CD4-positive, alpha-beta memory T cell (primary cell): Measurements from ENCODE around the gene AS3MT. TPM values are rescaled to one million over a fixed set of nuclear protein-coding genes. Genes with fewer than 3 reads are reported as not detected.
A peak's percentile ranks its signal among the peaks of the same experiment; 100 is the strongest.

Experiments
- CTCF ChIA-PET: fragments of 350-600 bp; sonication (Branson Sonifier 250); formaldehyde crosslinking; loops from one replicate; lab custom pipeline; 2021; ENCODE audit warnings: inconsistent platforms; ENCODE audit not compliant: partially characterized antibody; lab: Charles Lee
- POLR2A ChIA-PET: fragments of 350-600 bp; sonication (Branson Sonifier 250); formaldehyde crosslinking; loops from one replicate; lab custom pipeline; 2021; ENCODE audit not compliant: partially characterized antibody; lab: Charles Lee
- DNase-seq, 5 donors: peaks; one replicate each; pipeline versions ENCODE4 v3.0.0 to v3.0.0-alpha.2; 2020 to 2022; ENCODE audit warnings: mixed read lengths in 1 of 5
- H3K27ac ChIP-seq: one replicate; pipeline ENCODE4 v1.7.0; 2013; ENCODE audit warnings: low read depth, low read length
- H3K27me3 ChIP-seq: 2 replicates; pipeline ENCODE4 v1.7.0; 2013; ENCODE audit warnings: mild to moderate bottlenecking, low read length, moderate library complexity; ENCODE audit not compliant: insufficient read depth
- H3K36me3 ChIP-seq: 2 replicates; pipeline ENCODE4 v1.7.0; 2013; ENCODE audit warnings: mild to moderate bottlenecking, low read length, moderate library complexity; ENCODE audit not compliant: insufficient read depth
- H3K4me1 ChIP-seq: 2 replicates; pipeline ENCODE4 v1.7.0; 2013; ENCODE audit warnings: mild to moderate bottlenecking, low read length, moderate library complexity; ENCODE audit not compliant: insufficient read depth
- H3K4me3 ChIP-seq, 2 donors: one replicate each; pipeline ENCODE4 v1.7.0; 2013; ENCODE audit warnings: low read length in 2 of 2, mild to moderate bottlenecking in 1 of 2
- H3K9me3 ChIP-seq, 2 donors: one replicate each; pipeline ENCODE4 v1.7.0; 2013; ENCODE audit warnings: low read length in 2 of 2, control low read depth in 1 of 2; ENCODE audit not compliant: control insufficient read depth in 1 of 2
- H3K27ac Mint-ChIP-seq, 7 donors: one replicate each; pipeline ENCODE4 v1.8.0; 2020 to 2021; ENCODE audit warnings: mixed read lengths in 7 of 7, mild to moderate bottlenecking in 6 of 7, inconsistent platforms in 3 of 7, moderate library complexity in 3 of 7
- H3K27me3 Mint-ChIP-seq, 2 donors: one replicate each; pipeline ENCODE4 v1.8.0; 2020 to 2021; ENCODE audit warnings: mixed read lengths in 2 of 2
- H3K36me3 Mint-ChIP-seq, 2 donors: one replicate each; pipeline ENCODE4 v1.8.0; 2020 to 2021; ENCODE audit warnings: mixed read lengths in 2 of 2, inconsistent platforms in 1 of 2, mild to moderate bottlenecking in 1 of 2
- H3K4me1 Mint-ChIP-seq, 4 donors: one replicate each; pipeline ENCODE4 v1.8.0; 2020 to 2021; ENCODE audit warnings: mixed read lengths in 4 of 4, mild to moderate bottlenecking in 1 of 4
- H3K4me3 Mint-ChIP-seq, 8 donors: one replicate each; pipeline ENCODE4 v1.8.0; 2020 to 2021; ENCODE audit warnings: mixed read lengths in 8 of 8, mild to moderate bottlenecking in 7 of 8, moderate library complexity in 6 of 8, inconsistent platforms in 3 of 8
- H3K9me3 Mint-ChIP-seq, 8 donors: one replicate each; pipeline ENCODE4 v1.8.0; 2020 to 2021; ENCODE audit warnings: mixed read lengths in 8 of 8, mild to moderate bottlenecking in 5 of 8, inconsistent platforms in 3 of 8, moderate library complexity in 1 of 8
- intact Hi-C: fragments of 100-400 bp; cut with micrococcal nuclease; formaldehyde crosslinking; loops from one replicate; pipeline ENCODE4 v1.15.1; 2023
- polyA plus RNA-seq, 2 donors: library from polyadenylated mRNA; unstranded; fragments of 300-500 nt; fragmentation: Illumina TruSeq; gene quantifications; one replicate each; pipeline ENCODE4 v1.2.3, GENCODE V29; 2021
- total RNA-seq, 2 experiments: library from RNA; stranded (reverse); gene quantifications; one replicate each; pipeline ENCODE4 v1.2.3, GENCODE V29; 2021

Gene AS3MT
- total and polyA plus RNA-seq, 4 experiments from 2014 or later, result 0.14 to 2.3 (median 2.3) TPM; not detected in 1

DNA sequence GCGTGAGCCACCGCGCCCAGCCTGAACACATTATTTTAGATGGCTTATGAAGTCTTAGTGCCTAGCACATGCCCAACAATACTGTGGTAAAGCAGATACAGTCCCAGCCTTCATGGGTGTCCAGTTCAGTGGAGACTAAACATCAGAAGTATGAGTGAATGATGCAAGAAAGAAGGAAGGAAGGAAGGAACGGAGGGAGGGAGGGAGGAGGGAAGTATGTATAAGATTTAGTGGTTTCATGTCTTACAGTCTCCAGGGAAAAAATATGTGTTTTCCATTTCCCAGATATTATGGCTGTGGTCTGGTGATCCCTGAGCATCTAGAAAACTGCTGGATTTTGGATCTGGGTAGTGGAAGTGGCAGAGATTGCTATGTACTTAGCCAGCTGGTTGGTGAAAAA, 2.9 kb downstream of the AS3MT start:
- POLR2A ChIA-PET, result no interaction called here
- Histone ChIP-seq H3K36me3 (no peaks in the 10 kb centered on the region), H3K4me1 (no peaks in the 10 kb centered on the region), H3K27me3 (no peaks in the 10 kb centered on the region), H3K9me3 (no peaks in the 10 kb centered on the region), H3K27ac (no peak overlapping the region), H3K4me3 (no peak overlapping the region)
- intact Hi-C loops, result no loop called here
- peak overlapping the region in 2 of 7 donors; percentile 43 to 53 for H3K27ac Mint-ChIP-seq
- H3K36me3 Mint-ChIP-seq, result peaks cover 3 to 11% of the 10 kb centered on the region in 2 donors
- CTCF ChIA-PET, result no interaction called here
- H3K27me3 Mint-ChIP-seq, result peaks cover 11 to 14% of the 10 kb centered on the region in 2 donors
- H3K4me3 Mint-ChIP-seq, result peak overlapping the region in 1 of 8 donors; percentile 52
- peaks cover 0 to 3% (median 0%) of the 10 kb centered on the region in 8 donors for H3K9me3 Mint-ChIP-seq
- H3K4me1 Mint-ChIP-seq, result peaks cover 5 to 14% (median 10%) of the 10 kb centered on the region in 4 donors
- DNase-seq, result no peak

DNA sequence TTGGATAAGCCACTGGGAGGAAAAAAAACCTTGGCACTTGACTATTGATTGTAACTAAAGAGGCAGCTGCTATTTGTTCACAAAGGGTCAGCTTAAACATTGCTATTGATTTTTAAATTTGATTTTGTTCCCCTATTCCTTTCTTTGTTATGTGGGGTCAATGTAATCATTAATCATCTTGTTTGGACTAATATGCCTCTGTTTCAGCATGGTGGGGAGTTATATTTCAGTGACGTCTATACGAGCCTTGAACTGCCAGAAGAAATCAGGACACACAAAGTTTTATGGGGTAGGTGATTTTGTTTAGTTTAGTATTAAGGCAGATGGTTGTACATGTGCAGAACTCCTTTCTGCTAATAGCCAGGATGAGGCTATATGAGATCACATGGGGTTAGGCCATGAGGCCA, 7.5 kb downstream of the AS3MT start:
- H3K9me3 ChIP-seq, result no peaks in the 10 kb centered on the region
- Mint-ChIP-seq H3K4me1 (no peaks in the 10 kb centered on the region), H3K27me3 (no peaks in the 10 kb centered on the region), H3K27ac (no peak overlapping the region), H3K36me3 (peaks cover 5 to 7% of the 10 kb centered on the region in 2 donors), H3K9me3 (no peaks in the 10 kb centered on the region), H3K4me3 (no peak overlapping the region)
- DNase-seq, result no peak
- ChIA-PET POLR2A (no interaction called here), CTCF (no interaction called here)
- H3K36me3 ChIP-seq, result no peaks in the 10 kb centered on the region
- H3K27me3 ChIP-seq, result no peaks in the 10 kb centered on the region
- intact Hi-C loops, result no loop called here
- H3K27ac ChIP-seq, result no peak overlapping the region
- H3K4me1 ChIP-seq, result no peaks in the 10 kb centered on the region
- H3K4me3 ChIP-seq, result no peak overlapping the region

DNA sequence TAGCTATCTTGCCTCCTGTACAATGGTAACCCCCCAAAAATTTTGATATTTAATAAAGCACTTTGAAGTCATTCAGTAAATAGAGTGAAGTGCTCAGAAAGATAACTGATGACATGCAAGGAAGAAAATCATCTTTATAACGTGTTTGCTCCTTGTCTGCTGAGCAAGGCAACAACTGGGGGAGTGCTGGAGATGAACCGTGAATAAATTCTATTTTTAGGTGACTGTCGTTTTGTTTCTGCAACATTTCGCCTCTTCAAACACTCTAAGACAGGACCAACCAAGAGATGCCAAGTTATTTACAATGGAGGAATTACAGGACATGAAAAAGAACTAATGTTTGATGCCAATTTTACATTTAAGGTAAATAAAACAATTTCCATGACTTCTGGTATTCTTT, 9.4 kb downstream of the AS3MT start:
- intact Hi-C loops, result no loop called here
- ChIA-PET CTCF (no interaction called here), POLR2A (no interaction called here)
- Mint-ChIP-seq H3K36me3 (peaks cover 5 to 7% of the 10 kb centered on the region in 2 donors), H3K4me1 (no peaks in the 10 kb centered on the region), H3K27ac (no peak overlapping the region), H3K4me3 (peak overlapping the region in 1 of 8 donors; percentile 66), H3K27me3 (no peaks in the 10 kb centered on the region), H3K9me3 (no peaks in the 10 kb centered on the region)
- no peaks in the 10 kb centered on the region for H3K4me1 ChIP-seq
- H3K27ac ChIP-seq, result no peak overlapping the region
- no peak overlapping the region for H3K4me3 ChIP-seq
- no peaks in the 10 kb centered on the region for H3K36me3 ChIP-seq
- H3K27me3 ChIP-seq, result no peaks in the 10 kb centered on the region
- no peaks in the 10 kb centered on the region for H3K9me3 ChIP-seq
- no peak for DNase-seq

DNA sequence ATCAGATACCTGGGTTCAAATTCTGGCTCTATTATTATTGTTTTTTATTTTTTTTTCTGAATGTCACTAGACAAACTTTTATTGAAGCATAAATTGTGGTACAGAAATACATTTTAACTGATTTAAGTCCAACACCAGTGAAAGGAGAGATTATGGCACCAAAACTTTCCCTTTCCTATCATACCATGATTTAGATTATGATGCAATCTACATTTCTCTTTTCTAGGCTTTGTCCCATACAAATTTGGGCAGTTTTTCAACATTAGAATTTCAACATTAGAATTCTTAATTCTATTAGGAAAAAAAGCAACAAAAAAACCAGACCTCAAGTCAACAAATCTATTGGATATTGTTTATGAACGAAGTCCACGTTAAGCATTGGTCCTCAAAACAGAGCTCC, 11.0 kb downstream of the AS3MT start:
- CTCF ChIA-PET, result no interaction called here

DNA sequence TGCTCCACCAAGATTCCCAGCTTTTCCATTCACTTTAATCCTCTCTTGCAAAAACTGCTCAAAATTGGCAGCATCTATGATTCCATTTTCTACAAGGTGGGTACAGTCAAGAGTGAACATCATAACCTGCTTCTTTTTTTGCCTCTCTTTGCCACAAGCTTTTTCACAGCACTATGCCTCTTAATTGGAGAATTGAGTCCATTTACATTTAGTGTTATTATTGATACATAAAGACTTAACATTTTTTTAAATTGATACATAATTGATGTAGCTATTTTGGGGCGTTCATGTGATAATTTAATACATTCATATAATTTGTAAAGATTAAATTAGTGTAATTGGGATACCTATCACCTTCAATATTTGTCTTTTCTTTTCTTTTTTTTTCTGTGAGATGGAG, 18.8 kb downstream of the AS3MT start:
- Histone ChIP-seq H3K27me3 (no peaks in the 10 kb centered on the region), H3K4me1 (no peaks in the 10 kb centered on the region), H3K9me3 (no peaks in the 10 kb centered on the region), H3K36me3 (no peaks in the 10 kb centered on the region), H3K4me3 (no peak overlapping the region), H3K27ac (no peak overlapping the region)
- CTCF ChIA-PET, result interaction anchor here (1.4 kb wide), 1 partner anchor 123 kb away, joined by 3 read pairs; no protein-coding TSS in a partner anchor
- Mint-ChIP-seq H3K27me3 (no peaks in the 10 kb centered on the region), H3K27ac (no peak overlapping the region), H3K36me3 (peaks cover 0 to 5% of the 10 kb centered on the region in 2 donors), H3K4me1 (no peaks in the 10 kb centered on the region), H3K4me3 (no peak overlapping the region), H3K9me3 (no peaks in the 10 kb centered on the region)
- intact Hi-C loops, result no loop called here
- no peak for DNase-seq
- POLR2A ChIA-PET, result no interaction called here

More for the DNA sequence above, 11.0 kb downstream of the AS3MT start:
- Mint-ChIP-seq H3K4me1 (no peaks in the 10 kb centered on the region), H3K4me3 (no peak overlapping the region), H3K27ac (no peak overlapping the region), H3K27me3 (no peaks in the 10 kb centered on the region), H3K36me3 (peaks cover 5 to 7% of the 10 kb centered on the region in 2 donors), H3K9me3 (no peaks in the 10 kb centered on the region)
- DNase-seq, result no peak
- H3K4me1 ChIP-seq, result no peaks in the 10 kb centered on the region
- H3K27ac ChIP-seq, result no peak overlapping the region
- POLR2A ChIA-PET, result no interaction called here
- H3K4me3 ChIP-seq, result no peak overlapping the region
- H3K36me3 ChIP-seq, result no peaks in the 10 kb centered on the region
- intact Hi-C loops, result no loop called here
- H3K27me3 ChIP-seq, result no peaks in the 10 kb centered on the region
- H3K9me3 ChIP-seq, result no peaks in the 10 kb centered on the region

DNA sequence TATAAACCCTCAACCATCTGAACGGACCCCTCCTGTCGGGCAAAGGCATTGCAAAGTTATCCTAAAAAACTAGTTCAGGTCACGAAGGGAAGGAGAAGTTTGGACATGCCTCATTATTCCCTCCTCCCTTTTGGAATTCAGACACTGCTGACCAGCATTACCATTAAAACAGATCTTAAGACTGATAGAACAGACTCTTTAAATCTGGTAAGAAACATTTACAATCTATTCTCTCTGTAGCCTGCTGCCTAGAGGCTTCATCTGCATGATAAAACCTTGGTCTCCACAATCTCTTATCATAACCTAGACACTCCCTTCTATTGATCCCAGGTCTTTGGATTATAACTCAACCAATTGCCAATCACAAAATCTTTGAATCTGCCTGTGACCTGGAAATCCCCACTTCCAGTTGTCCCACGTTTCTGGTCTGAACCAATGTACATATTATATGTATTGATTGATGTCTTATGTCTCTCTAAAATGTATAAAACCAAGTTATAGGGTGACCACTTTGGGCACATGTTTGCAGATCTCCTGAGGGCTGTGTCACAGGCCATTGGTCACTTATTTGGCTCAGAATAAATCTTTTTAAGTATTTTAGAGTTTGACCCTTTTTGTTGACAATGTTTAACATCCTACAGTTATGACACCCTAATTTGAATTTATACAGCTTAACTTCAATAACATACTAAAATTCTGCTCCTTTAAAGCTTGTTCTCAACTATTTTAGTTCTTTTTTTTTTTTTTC, 25.4 kb downstream of the AS3MT start:
- DNase-seq, result no peak
- Mint-ChIP-seq H3K4me1 (no peaks in the 10 kb centered on the region), H3K27ac (no peak overlapping the region)

DNA sequence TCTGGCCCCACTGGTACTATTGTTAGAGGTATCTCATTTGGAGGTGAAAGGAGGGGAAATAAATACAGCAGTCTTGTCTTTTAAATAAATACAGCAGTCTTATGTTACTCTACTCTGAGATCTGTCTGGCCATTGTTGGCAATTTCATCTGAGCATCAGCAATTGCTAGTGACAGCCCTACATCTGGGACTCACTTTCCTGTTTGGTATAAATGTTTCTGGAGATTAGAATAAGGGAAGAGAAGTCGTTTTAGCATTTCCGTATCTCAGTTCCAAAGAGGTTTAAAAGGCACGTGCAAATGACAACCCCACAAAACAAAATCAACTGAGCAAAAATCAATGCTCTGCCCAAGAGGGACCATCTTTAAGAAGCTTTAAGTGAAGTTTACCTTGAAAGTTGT, 30.7 kb downstream of the AS3MT start:
- H3K36me3 ChIP-seq, result no peaks in the 10 kb centered on the region
- Mint-ChIP-seq H3K4me3 (no peak overlapping the region), H3K36me3 (no peaks in the 10 kb centered on the region), H3K27ac (peak overlapping the region in 1 of 7 donors; percentile 10), H3K4me1 (no peaks in the 10 kb centered on the region), H3K27me3 (no peaks in the 10 kb centered on the region), H3K9me3 (no peaks in the 10 kb centered on the region)
- no peaks in the 10 kb centered on the region for H3K9me3 ChIP-seq
- no peak for DNase-seq
- CTCF ChIA-PET, result no interaction called here
- no peaks in the 10 kb centered on the region for H3K27me3 ChIP-seq
- H3K4me3 ChIP-seq, result no peak overlapping the region
- H3K27ac ChIP-seq, result no peak overlapping the region
- no peaks in the 10 kb centered on the region for H3K4me1 ChIP-seq
- intact Hi-C loops, result no loop called here
- POLR2A ChIA-PET, result no interaction called here

More for the DNA sequence above, 25.4 kb downstream of the AS3MT start:
- no peaks in the 10 kb centered on the region for H3K4me1 ChIP-seq
- no peak overlapping the region for H3K27ac ChIP-seq
- Mint-ChIP-seq H3K9me3 (no peaks in the 10 kb centered on the region), H3K36me3 (peaks cover 5 to 11% of the 10 kb centered on the region in 2 donors), H3K4me3 (no peak overlapping the region), H3K27me3 (no peaks in the 10 kb centered on the region)
- intact Hi-C loops, result no loop called here
- ChIA-PET CTCF (no interaction called here), POLR2A (no interaction called here)
- H3K36me3 ChIP-seq, result no peaks in the 10 kb centered on the region
- H3K9me3 ChIP-seq, result no peaks in the 10 kb centered on the region
- H3K27me3 ChIP-seq, result no peaks in the 10 kb centered on the region
- no peak overlapping the region for H3K4me3 ChIP-seq
